Mesangial cell (primary cell): Measurements from ENCODE around the gene PDXDC1. TPM values are rescaled to one million over a fixed set of nuclear protein-coding genes. Genes with fewer than 3 reads are reported as not detected.

Experiments
- total RNA-seq: library from RNA; depleted of rRNA; stranded (reverse); fragments of >200 nt; gene quantifications from 2 replicates; pipeline ENCODE4 v1.2.3, GENCODE V29; 2015

The PDXDC1 gene, protein sequence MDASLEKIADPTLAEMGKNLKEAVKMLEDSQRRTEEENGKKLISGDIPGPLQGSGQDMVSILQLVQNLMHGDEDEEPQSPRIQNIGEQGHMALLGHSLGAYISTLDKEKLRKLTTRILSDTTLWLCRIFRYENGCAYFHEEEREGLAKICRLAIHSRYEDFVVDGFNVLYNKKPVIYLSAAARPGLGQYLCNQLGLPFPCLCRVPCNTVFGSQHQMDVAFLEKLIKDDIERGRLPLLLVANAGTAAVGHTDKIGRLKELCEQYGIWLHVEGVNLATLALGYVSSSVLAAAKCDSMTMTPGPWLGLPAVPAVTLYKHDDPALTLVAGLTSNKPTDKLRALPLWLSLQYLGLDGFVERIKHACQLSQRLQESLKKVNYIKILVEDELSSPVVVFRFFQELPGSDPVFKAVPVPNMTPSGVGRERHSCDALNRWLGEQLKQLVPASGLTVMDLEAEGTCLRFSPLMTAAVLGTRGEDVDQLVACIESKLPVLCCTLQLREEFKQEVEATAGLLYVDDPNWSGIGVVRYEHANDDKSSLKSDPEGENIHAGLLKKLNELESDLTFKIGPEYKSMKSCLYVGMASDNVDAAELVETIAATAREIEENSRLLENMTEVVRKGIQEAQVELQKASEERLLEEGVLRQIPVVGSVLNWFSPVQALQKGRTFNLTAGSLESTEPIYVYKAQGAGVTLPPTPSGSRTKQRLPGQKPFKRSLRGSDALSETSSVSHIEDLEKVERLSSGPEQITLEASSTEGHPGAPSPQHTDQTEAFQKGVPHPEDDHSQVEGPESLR
- total RNA-seq = 36.4 and 40.6 TPM in 2 replicates

DNA sequence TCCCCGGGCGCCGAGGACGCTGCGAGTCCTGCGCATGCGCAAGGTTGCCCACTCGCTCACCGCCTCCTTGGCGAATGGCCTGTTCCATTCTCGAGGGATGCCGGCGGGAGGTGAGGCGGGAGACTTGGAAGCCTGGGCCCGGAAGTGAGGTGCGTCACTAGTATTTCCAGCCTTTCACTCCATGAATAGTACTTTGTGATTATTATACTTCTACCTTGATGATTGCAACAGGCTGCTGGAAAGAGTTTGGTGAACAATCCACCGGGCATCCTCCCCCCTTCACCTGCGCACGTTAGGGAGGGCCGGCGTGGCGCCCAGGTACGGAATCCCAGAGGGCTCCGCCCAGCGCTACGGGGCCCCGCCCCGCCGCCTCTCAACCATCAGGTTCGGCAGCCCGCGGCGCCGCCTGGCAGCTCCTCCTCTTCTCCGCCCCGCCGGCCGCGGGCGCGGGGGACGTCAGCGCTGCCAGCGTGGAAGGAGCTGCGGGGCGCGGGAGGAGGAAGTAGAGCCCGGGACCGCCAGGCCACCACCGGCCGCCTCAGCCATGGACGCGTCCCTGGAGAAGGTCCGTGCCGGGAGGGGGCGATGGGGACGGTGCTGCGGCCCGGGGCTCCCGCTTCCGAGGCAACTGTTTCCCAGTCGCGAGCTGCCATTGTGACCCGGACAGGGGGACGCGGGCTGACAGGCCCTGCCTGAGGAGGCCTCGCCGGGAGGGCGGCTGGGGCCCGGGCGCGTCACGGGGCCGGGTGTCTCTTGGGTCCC is at the start of gene PDXDC1:
Gene PDXDC1 (plus strand): TSS at position 371 of the 762 bp plus-strand sequence. CDS start 174 bp downstream, at position 545.

GRCh38 chr16:14937143-14937542 is 37.7 kb upstream of the PDXDC1 start, which contains the start of gene NPIPA1:
Gene NPIPA1, plus strand, starts transcription at chr16:14937443. Its CDS starts 0 bp downstream, at chr16:14937443.

GRCh38 chr16:15093955-15094827 is 119.4 kb downstream of the PDXDC1 start, which contains the start of gene RRN3:
Gene RRN3, minus strand, starts transcription at chr16:15094272. Its CDS starts 39 bp downstream, at chr16:15094233.

Other genes starting within 250 kb of the PDXDC1 start
- gene NPIPA2, start 232.5 kb upstream of the PDXDC1 start, total RNA-seq = 0.13 TPM in 1 of 2 replicates, not detected in the other
- gene NOMO1, start 141.3 kb upstream of the PDXDC1 start, total RNA-seq = 92.2 and 98.7 TPM in 2 replicates
- gene NPIPA1, start 37.6 kb upstream of the PDXDC1 start, total RNA-seq = 17.1 and 19.4 TPM in 2 replicates
- gene NTAN1, start 81.0 kb downstream of the PDXDC1 start, total RNA-seq = 40.9 and 66.5 TPM in 2 replicates
- gene RRN3, start 119.2 kb downstream of the PDXDC1 start, total RNA-seq = 16.3 and 19.9 TPM in 2 replicates